ENCODE results near the gene CCDC102B.

DNA sequence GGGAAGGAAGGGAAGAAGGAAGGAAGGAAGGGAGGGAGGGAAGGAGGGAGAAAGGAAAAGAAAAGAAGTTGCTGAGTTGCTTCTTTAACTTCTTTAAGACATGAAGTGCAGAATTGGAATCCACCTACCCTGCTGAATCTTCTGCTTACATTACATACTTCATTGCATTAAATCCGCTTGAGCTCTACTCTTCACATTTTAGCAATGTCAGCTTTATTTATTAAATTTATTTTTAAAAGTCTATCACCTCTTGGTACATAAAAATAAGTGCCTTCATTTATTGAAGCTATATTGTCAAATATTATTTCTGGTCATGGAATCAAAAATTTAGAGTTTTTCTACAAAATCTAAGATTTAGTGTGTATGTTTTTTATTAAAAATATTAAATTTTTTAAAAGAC, 284.6 kb downstream of the CCDC102B start:
- no peak for TF ChIP-seq POLR2A (IDR thresholded peaks at IDR 0.05; ENCODE audit: low read depth, low read length)
- no peak for TF ChIP-seq TAF1 (IDR thresholded peaks at IDR 0.05; ENCODE audit: borderline replicate concordance, low read depth, low read length)
- TF ChIP-seq POLR2AphosphoS5 (IDR thresholded peaks at IDR 0.05; ENCODE audit: low read depth, low read length) = no peak

All from GM12892 (cell line).